Left ventricle myocardium inferior (tissue), 1 donor: ENCODE results near the gene OR13C4. TPM values are rescaled to one million over a fixed set of nuclear protein-coding genes. Genes with fewer than 3 reads are reported as not detected.

Experiments used
- DNase-seq: peaks from one replicate; pipeline ENCODE4 v3.0.0-alpha.2; 2020
- H3K27ac ChIP-seq: fragments of 200-600 bp; replicated peaks from 2 replicates; pipeline ENCODE4 v1.8.0; 2021
- H3K27me3 ChIP-seq: fragments of 200-600 bp; 2 replicates; pipeline ENCODE4 v1.8.0; 2021; ENCODE audit warnings: low read depth
- H3K36me3 ChIP-seq: fragments of 200-600 bp; 2 replicates; pipeline ENCODE4 v1.8.0; 2021
- H3K4me1 ChIP-seq: fragments of 200-600 bp; 2 replicates; pipeline ENCODE4 v1.8.0; 2021
- H3K4me3 ChIP-seq: fragments of 200-600 bp; 2 replicates; pipeline ENCODE4 v1.8.0; 2021; ENCODE audit warnings: mild to moderate bottlenecking, moderate library complexity
- H3K9me3 ChIP-seq: fragments of 200-600 bp; replicated peaks from 2 replicates; pipeline ENCODE4 v1.8.0; 2021
- CTCF ChIP-seq: fragments of 200-600 bp; IDR thresholded peaks from 2 replicates; pipeline ENCODE4 v1.8.0; 2021; ENCODE audit warnings: antibody characterized with exemption, mild to moderate bottlenecking, borderline replicate concordance
- intact Hi-C: fragments of 100-400 bp; cut with micrococcal nuclease; formaldehyde crosslinking; loops from one replicate; pipeline ENCODE4 v1.11.0; 2022
- total RNA-seq: library from RNA; stranded (reverse); fragmentation: NEBNext Ultra II Directional; extraction: Animal tissue kit (Norgen Biotek cat#: 25700); gene quantifications from one replicate; pipeline ENCODE4 v1.2.1, GENCODE V29; 2021
- donor health status: DM: no; HTN: yes; CAD: no; lungs with severe emphysema.

The OR13C4 gene
- total RNA-seq, 1 donor from 2014 or later: not detected

GRCh38 chr9:104494808-104495207 is 32.2 kb downstream of the OR13C4 start:
- no peak for DNase-seq
- Histone ChIP-seq H3K4me3 (no peak overlapping the region), H3K27ac (no peak overlapping the region), H3K9me3 (no peaks in the 10 kb centered on the region), H3K27me3 (no peaks in the 10 kb centered on the region), H3K36me3 (no peaks in the 10 kb centered on the region), H3K4me1 (no peaks in the 10 kb centered on the region)
- no peak for TF ChIP-seq CTCF
- intact Hi-C loops: no loop called here

- no peak for DNase-seq
- no peaks in the 10 kb centered on the region for H3K9me3 ChIP-seq
- H3K27ac ChIP-seq: no peak overlapping the region
- TF ChIP-seq CTCF: no peak
- no peaks in the 10 kb centered on the region for H3K36me3 ChIP-seq
- H3K27me3 ChIP-seq: no peaks in the 10 kb centered on the region
- H3K4me3 ChIP-seq: no peak overlapping the region
- no peaks in the 10 kb centered on the region for H3K4me1 ChIP-seq
- intact Hi-C loops: no loop called here
Observed at GRCh38 chr9:104485014-104485413, 42.0 kb downstream of the OR13C4 start.

GRCh38 chr9:104482921-104483570 is 44.0 kb downstream of the OR13C4 start:
- TF ChIP-seq CTCF: no peak
- no peak overlapping the region for H3K27ac ChIP-seq
- no peaks in the 10 kb centered on the region for H3K4me1 ChIP-seq
- H3K4me3 ChIP-seq: no peak overlapping the region
- H3K9me3 ChIP-seq: no peaks in the 10 kb centered on the region
- DNase-seq: no peak
- no peaks in the 10 kb centered on the region for H3K36me3 ChIP-seq
- H3K27me3 ChIP-seq: no peaks in the 10 kb centered on the region
- intact Hi-C loops: no loop called here

Other genes with a start within 250 kb of the OR13C4 start
- not detected for gene OR13F1, start 22.9 kb downstream of the OR13C4 start, total RNA-seq
- gene OR13C3, start 9.6 kb upstream of the OR13C4 start, total RNA-seq: not detected
- gene OR13C8, start 42.0 kb upstream of the OR13C4 start, total RNA-seq: not detected
- not detected for gene OR13C5, start 72.2 kb upstream of the OR13C4 start, total RNA-seq
- gene OR13C2, start 78.4 kb upstream of the OR13C4 start, total RNA-seq: not detected
- gene OR13C9, start 91.0 kb upstream of the OR13C4 start, total RNA-seq: not detected
- not detected for gene OR13D1, start 167.3 kb upstream of the OR13C4 start, total RNA-seq
- gene NIPSNAP3A, start 220.5 kb upstream of the OR13C4 start, total RNA-seq: 25.3 TPM
- gene NIPSNAP3B, start 236.9 kb upstream of the OR13C4 start, total RNA-seq: 34.0 TPM